Measurements from ENCODE around the gene SPATA31D1. TPM values are rescaled to one million over a fixed set of nuclear protein-coding genes. Genes with fewer than 3 reads are reported as not detected.

SPATA31D1 gene
- total RNA-seq, 4 donors from 2014 or later, result not detected

GRCh38 chr9:81976351-81976750 is 12.2 kb upstream of the SPATA31D1 start:
- H3K27me3 ChIP-seq, result no peaks in the 10 kb centered on the region
- H3K9me3 ChIP-seq, result no peaks in the 10 kb centered on the region
- no peaks in the 10 kb centered on the region for H3K4me1 ChIP-seq
- no peak overlapping the region for H3K4me3 ChIP-seq
- intact Hi-C loops (cut with DNase I; ENCODE audit: low total_unique reads), result no loop called here
- H3K27ac ChIP-seq, result no peak overlapping the region
- no peaks in the 10 kb centered on the region for H3K36me3 ChIP-seq
- 92 to 100% methylated on average over 11 of the region's 11 CpGs for WGBS, 2 donors (ENCODE audit: low coverage in 1 of 2)
- in situ Hi-C loops (cut with MboI; ENCODE audit: low pct_ligation_motif_present in 1 of 4, low pct_unique_long_range_greater_than_20kb in 1 of 4, low sequenced_read_pairs in 3 of 4), result no loop called here
- DNase-seq, result no peak
- no peak for TF ChIP-seq POLR2A (IDR thresholded peaks at IDR 0.05)
- no peak for TF ChIP-seq POLR2AphosphoS5 (IDR thresholded peaks at IDR 0.05)

GRCh38 chr9:81979196-81979595 is 9.4 kb upstream of the SPATA31D1 start:
- Histone ChIP-seq H3K4me3 (no peak overlapping the region), H3K27ac (no peak overlapping the region), H3K4me1 (no peaks in the 10 kb centered on the region), H3K36me3 (no peaks in the 10 kb centered on the region), H3K27me3 (no peaks in the 10 kb centered on the region), H3K9me3 (no peaks in the 10 kb centered on the region)
- TF ChIP-seq POLR2A (IDR thresholded peaks at IDR 0.05), result no peak
- TF ChIP-seq POLR2AphosphoS5 (IDR thresholded peaks at IDR 0.05), result no peak
- TF ChIP-seq EP300 (IDR thresholded peaks at IDR 0.05; ENCODE audit: low read depth), result no peak
- no peak for TF ChIP-seq CTCF (IDR thresholded peaks at IDR 0.05)
- WGBS, 2 donors (ENCODE audit: low coverage in 1 of 2), result 80% methylated on average over 2 of the region's 2 CpGs; no CpG with 5 or more reads in 1 of the 2 donors
- no peak for DNase-seq
- in situ Hi-C loops (cut with MboI; ENCODE audit: low pct_ligation_motif_present in 1 of 4, low pct_unique_long_range_greater_than_20kb in 1 of 4, low sequenced_read_pairs in 3 of 4) (no loop called here), intact Hi-C loops (cut with DNase I; ENCODE audit: low total_unique reads) (no loop called here)

GRCh38 chr9:81980568-81980967 is 8.0 kb upstream of the SPATA31D1 start:
- Histone ChIP-seq H3K4me3 (no peak overlapping the region), H3K4me1 (no peaks in the 10 kb centered on the region), H3K36me3 (no peaks in the 10 kb centered on the region), H3K27ac (no peak overlapping the region), H3K9me3 (no peaks in the 10 kb centered on the region), H3K27me3 (no peaks in the 10 kb centered on the region)
- in situ Hi-C loops (cut with MboI; ENCODE audit: low pct_ligation_motif_present in 1 of 4, low pct_unique_long_range_greater_than_20kb in 1 of 4, low sequenced_read_pairs in 3 of 4) (no loop called here), intact Hi-C loops (cut with DNase I; ENCODE audit: low total_unique reads) (no loop called here)
- DNase-seq, result no peak
- TF ChIP-seq POLR2AphosphoS5 (IDR thresholded peaks at IDR 0.05) (no peak), CTCF (IDR thresholded peaks at IDR 0.05) (no peak), POLR2A (IDR thresholded peaks at IDR 0.05) (no peak), EP300 (IDR thresholded peaks at IDR 0.05; ENCODE audit: low read depth) (no peak)

GRCh38 chr9:81981883-81982282 is 6.7 kb upstream of the SPATA31D1 start:
- no peak for TF ChIP-seq POLR2AphosphoS5 (IDR thresholded peaks at IDR 0.05)
- TF ChIP-seq EP300 (IDR thresholded peaks at IDR 0.05; ENCODE audit: low read depth), result no peak
- TF ChIP-seq CTCF (IDR thresholded peaks at IDR 0.05), result no peak
- no peak for TF ChIP-seq POLR2A (IDR thresholded peaks at IDR 0.05)
- Histone ChIP-seq H3K27me3 (no peaks in the 10 kb centered on the region), H3K27ac (no peak overlapping the region), H3K4me1 (no peaks in the 10 kb centered on the region), H3K36me3 (no peaks in the 10 kb centered on the region), H3K9me3 (no peaks in the 10 kb centered on the region), H3K4me3 (no peak overlapping the region)
- intact Hi-C loops (cut with DNase I; ENCODE audit: low total_unique reads) (no loop called here), in situ Hi-C loops (cut with MboI; ENCODE audit: low pct_ligation_motif_present in 1 of 4, low pct_unique_long_range_greater_than_20kb in 1 of 4, low sequenced_read_pairs in 3 of 4) (no loop called here)
- 80 to 87% methylated on average over 4 of the region's 4 CpGs for WGBS, 2 donors (ENCODE audit: low coverage in 1 of 2)
- no peak for DNase-seq

- intact Hi-C loops (cut with DNase I; ENCODE audit: low total_unique reads), result no loop called here
- Histone ChIP-seq H3K27me3 (no peaks in the 10 kb centered on the region), H3K4me3 (no peak overlapping the region), H3K27ac (no peak overlapping the region), H3K4me1 (no peaks in the 10 kb centered on the region), H3K9me3 (no peaks in the 10 kb centered on the region), H3K36me3 (no peaks in the 10 kb centered on the region)
- in situ Hi-C loops (cut with MboI; ENCODE audit: low pct_ligation_motif_present in 1 of 4, low pct_unique_long_range_greater_than_20kb in 1 of 4, low sequenced_read_pairs in 3 of 4), result no loop called here
- 60 to 66% methylated on average over 2 to 6 of the region's 6 CpGs for WGBS, 2 donors (ENCODE audit: low coverage in 1 of 2)
- no peak for DNase-seq
- TF ChIP-seq EP300 (IDR thresholded peaks at IDR 0.05; ENCODE audit: low read depth) (no peak), POLR2A (IDR thresholded peaks at IDR 0.05) (no peak), CTCF (IDR thresholded peaks at IDR 0.05) (no peak)
These were observed 3.6 kb upstream of the SPATA31D1 start for GRCh38 chr9:81984928-81985327.
